CD4-positive, alpha-beta memory T cell (primary cell): Measurements from ENCODE around the gene CPT1A. TPM values are rescaled to one million over a fixed set of nuclear protein-coding genes. Genes with fewer than 3 reads are reported as not detected.

Source experiments
- CTCF ChIA-PET: fragments of 350-600 bp; sonication (Branson Sonifier 250); formaldehyde crosslinking; loops from one replicate; lab custom pipeline; 2021; ENCODE audit warnings: inconsistent platforms; ENCODE audit not compliant: partially characterized antibody; lab: Charles Lee
- POLR2A ChIA-PET: fragments of 350-600 bp; sonication (Branson Sonifier 250); formaldehyde crosslinking; loops from one replicate; lab custom pipeline; 2021; ENCODE audit not compliant: partially characterized antibody; lab: Charles Lee
- DNase-seq, 5 donors: peaks; one replicate each; pipeline versions ENCODE4 v3.0.0 to v3.0.0-alpha.2; 2020 to 2022; ENCODE audit warnings: mixed read lengths in 1 of 5
- H3K27ac ChIP-seq: one replicate; pipeline ENCODE4 v1.7.0; 2013; ENCODE audit warnings: low read depth, low read length
- H3K27me3 ChIP-seq: 2 replicates; pipeline ENCODE4 v1.7.0; 2013; ENCODE audit warnings: mild to moderate bottlenecking, low read length, moderate library complexity; ENCODE audit not compliant: insufficient read depth
- H3K36me3 ChIP-seq: 2 replicates; pipeline ENCODE4 v1.7.0; 2013; ENCODE audit warnings: mild to moderate bottlenecking, low read length, moderate library complexity; ENCODE audit not compliant: insufficient read depth
- H3K4me1 ChIP-seq: 2 replicates; pipeline ENCODE4 v1.7.0; 2013; ENCODE audit warnings: mild to moderate bottlenecking, low read length, moderate library complexity; ENCODE audit not compliant: insufficient read depth
- H3K4me3 ChIP-seq, 2 donors: one replicate each; pipeline ENCODE4 v1.7.0; 2013; ENCODE audit warnings: low read length in 2 of 2, mild to moderate bottlenecking in 1 of 2
- H3K9me3 ChIP-seq, 2 donors: one replicate each; pipeline ENCODE4 v1.7.0; 2013; ENCODE audit warnings: low read length in 2 of 2, control low read depth in 1 of 2; ENCODE audit not compliant: control insufficient read depth in 1 of 2
- H3K27ac Mint-ChIP-seq, 7 donors: one replicate each; pipeline ENCODE4 v1.8.0; 2020 to 2021; ENCODE audit warnings: mixed read lengths in 7 of 7, mild to moderate bottlenecking in 6 of 7, inconsistent platforms in 3 of 7, moderate library complexity in 3 of 7
- H3K27me3 Mint-ChIP-seq, 2 donors: one replicate each; pipeline ENCODE4 v1.8.0; 2020 to 2021; ENCODE audit warnings: mixed read lengths in 2 of 2
- H3K36me3 Mint-ChIP-seq, 2 donors: one replicate each; pipeline ENCODE4 v1.8.0; 2020 to 2021; ENCODE audit warnings: mixed read lengths in 2 of 2, inconsistent platforms in 1 of 2, mild to moderate bottlenecking in 1 of 2
- H3K4me1 Mint-ChIP-seq, 4 donors: one replicate each; pipeline ENCODE4 v1.8.0; 2020 to 2021; ENCODE audit warnings: mixed read lengths in 4 of 4, mild to moderate bottlenecking in 1 of 4
- H3K4me3 Mint-ChIP-seq, 8 donors: one replicate each; pipeline ENCODE4 v1.8.0; 2020 to 2021; ENCODE audit warnings: mixed read lengths in 8 of 8, mild to moderate bottlenecking in 7 of 8, moderate library complexity in 6 of 8, inconsistent platforms in 3 of 8
- H3K9me3 Mint-ChIP-seq, 8 donors: one replicate each; pipeline ENCODE4 v1.8.0; 2020 to 2021; ENCODE audit warnings: mixed read lengths in 8 of 8, mild to moderate bottlenecking in 5 of 8, inconsistent platforms in 3 of 8, moderate library complexity in 1 of 8
- intact Hi-C: fragments of 100-400 bp; cut with micrococcal nuclease; formaldehyde crosslinking; loops from one replicate; pipeline ENCODE4 v1.15.1; 2023
- polyA plus RNA-seq, 2 donors: library from polyadenylated mRNA; unstranded; fragments of 300-500 nt; fragmentation: Illumina TruSeq; gene quantifications; one replicate each; pipeline ENCODE4 v1.2.3, GENCODE V29; 2021
- total RNA-seq, 2 experiments: library from RNA; stranded (reverse); gene quantifications; one replicate each; pipeline ENCODE4 v1.2.3, GENCODE V29; 2021

CPT1A gene
- total and polyA plus RNA-seq, 4 experiments from 2014 or later: 7.5 to 35.5 (median 18.5) TPM

GRCh38 chr11:68743539-68743938 lies 98.2 kb downstream of the CPT1A start:
- Histone ChIP-seq H3K4me1 (no peaks in the 10 kb centered on the region), H3K36me3 (peaks cover 8% of the 10 kb centered on the region), H3K9me3 (no peaks in the 10 kb centered on the region), H3K4me3 (no peak overlapping the region), H3K27me3 (no peaks in the 10 kb centered on the region), H3K27ac (no peak overlapping the region)
- intact Hi-C loops: no loop called here
- H3K4me3 Mint-ChIP-seq: no peak overlapping the region
- ChIA-PET CTCF (interaction anchor here (0.7 kb wide), 1 partner anchor 24 kb away, joined by 3 read pairs; no protein-coding TSS in a partner anchor), POLR2A (no interaction called here)
- H3K36me3 Mint-ChIP-seq: peaks cover 6 to 21% of the 10 kb centered on the region in 2 donors
- no peak overlapping the region for H3K27ac Mint-ChIP-seq
- H3K9me3 Mint-ChIP-seq: no peaks in the 10 kb centered on the region
- no peak for DNase-seq
- H3K4me1 Mint-ChIP-seq: no peaks in the 10 kb centered on the region
- H3K27me3 Mint-ChIP-seq: no peaks in the 10 kb centered on the region

GRCh38 chr11:68741463-68741862 lies 100.3 kb downstream of the CPT1A start:
- H3K36me3 ChIP-seq: peaks cover 8% of the 10 kb centered on the region
- Mint-ChIP-seq H3K27me3 (no peaks in the 10 kb centered on the region), H3K9me3 (no peaks in the 10 kb centered on the region), H3K36me3 (peaks cover 12 to 25% of the 10 kb centered on the region in 2 donors), H3K4me3 (no peak overlapping the region), H3K27ac (peak overlapping the region in 1 of 7 donors; percentile 35), H3K4me1 (no peaks in the 10 kb centered on the region)
- POLR2A ChIA-PET: no interaction called here
- no peak for DNase-seq
- CTCF ChIA-PET: no interaction called here
- no peaks in the 10 kb centered on the region for H3K27me3 ChIP-seq
- no peaks in the 10 kb centered on the region for H3K9me3 ChIP-seq
- no peaks in the 10 kb centered on the region for H3K4me1 ChIP-seq
- H3K27ac ChIP-seq: no peak overlapping the region
- intact Hi-C loops: no loop called here
- H3K4me3 ChIP-seq: no peak overlapping the region

- H3K27ac ChIP-seq: no peak overlapping the region
- H3K4me3 ChIP-seq: no peak overlapping the region
- no peak overlapping the region for H3K4me3 Mint-ChIP-seq
- ChIA-PET POLR2A (no interaction called here), CTCF (no interaction called here)
- H3K4me1 Mint-ChIP-seq: no peaks in the 10 kb centered on the region
- intact Hi-C loops: no loop called here
- no peaks in the 10 kb centered on the region for H3K36me3 ChIP-seq
- H3K27me3 Mint-ChIP-seq: no peaks in the 10 kb centered on the region
- no peaks in the 10 kb centered on the region for H3K9me3 Mint-ChIP-seq
- no peaks in the 10 kb centered on the region for H3K9me3 ChIP-seq
- H3K27me3 ChIP-seq: no peaks in the 10 kb centered on the region
- H3K4me1 ChIP-seq: no peaks in the 10 kb centered on the region
- no peak overlapping the region for H3K27ac Mint-ChIP-seq
- DNase-seq: no peak
- H3K36me3 Mint-ChIP-seq: peaks cover 6 to 14% of the 10 kb centered on the region in 2 donors
Observed at GRCh38 chr11:68735646-68736045, 106.1 kb downstream of the CPT1A start.

GRCh38 chr11:68735125-68735524 lies 106.6 kb downstream of the CPT1A start:
- no peak overlapping the region for H3K27ac ChIP-seq
- Mint-ChIP-seq H3K4me1 (no peaks in the 10 kb centered on the region), H3K9me3 (no peaks in the 10 kb centered on the region), H3K27ac (peak overlapping the region in 1 of 7 donors; percentile 18), H3K27me3 (no peaks in the 10 kb centered on the region), H3K4me3 (no peak overlapping the region), H3K36me3 (peaks cover 6 to 14% of the 10 kb centered on the region in 2 donors)
- H3K27me3 ChIP-seq: no peaks in the 10 kb centered on the region
- H3K4me1 ChIP-seq: no peaks in the 10 kb centered on the region
- intact Hi-C loops: no loop called here
- POLR2A ChIA-PET: no interaction called here
- no peaks in the 10 kb centered on the region for H3K36me3 ChIP-seq
- CTCF ChIA-PET: interaction anchor here (1.5 kb wide), 1 partner anchor 109 kb away, joined by 3 read pairs; no protein-coding TSS in a partner anchor
- no peaks in the 10 kb centered on the region for H3K9me3 ChIP-seq
- H3K4me3 ChIP-seq: no peak overlapping the region
- DNase-seq: no peak

GRCh38 chr11:68734111-68734510 lies 107.6 kb downstream of the CPT1A start:
- peaks cover 6 to 14% of the 10 kb centered on the region in 2 donors for H3K36me3 Mint-ChIP-seq
- POLR2A ChIA-PET: no interaction called here

GRCh38 chr11:68727783-68728182 lies 113.9 kb downstream of the CPT1A start:
- Mint-ChIP-seq H3K27me3 (no peaks in the 10 kb centered on the region), H3K4me3 (no peak overlapping the region), H3K27ac (no peak overlapping the region), H3K9me3 (no peaks in the 10 kb centered on the region), H3K36me3 (no peaks in the 10 kb centered on the region), H3K4me1 (no peaks in the 10 kb centered on the region)
- H3K9me3 ChIP-seq: no peaks in the 10 kb centered on the region
- no peaks in the 10 kb centered on the region for H3K27me3 ChIP-seq
- POLR2A ChIA-PET: no interaction called here
- intact Hi-C loops: no loop called here
- no peak overlapping the region for H3K4me3 ChIP-seq
- H3K27ac ChIP-seq: no peak overlapping the region
- no peaks in the 10 kb centered on the region for H3K4me1 ChIP-seq
- no peak for DNase-seq
- no peaks in the 10 kb centered on the region for H3K36me3 ChIP-seq
- CTCF ChIA-PET: no interaction called here

More at GRCh38 chr11:68734111-68734510, 107.6 kb downstream of the CPT1A start:
- Mint-ChIP-seq H3K4me1 (no peaks in the 10 kb centered on the region), H3K27me3 (no peaks in the 10 kb centered on the region), H3K4me3 (no peak overlapping the region), H3K27ac (no peak overlapping the region), H3K9me3 (no peaks in the 10 kb centered on the region)
- H3K27ac ChIP-seq: no peak overlapping the region
- no peaks in the 10 kb centered on the region for H3K27me3 ChIP-seq
- no peaks in the 10 kb centered on the region for H3K4me1 ChIP-seq
- DNase-seq: no peak
- CTCF ChIA-PET: interaction anchor here (1.5 kb wide), 1 partner anchor 110 kb away, joined by 3 read pairs; no protein-coding TSS in a partner anchor
- H3K4me3 ChIP-seq: no peak overlapping the region
- no peaks in the 10 kb centered on the region for H3K9me3 ChIP-seq
- intact Hi-C loops: no loop called here
- no peaks in the 10 kb centered on the region for H3K36me3 ChIP-seq

GRCh38 chr11:68724293-68724692 lies 117.4 kb downstream of the CPT1A start:
- Mint-ChIP-seq H3K27ac (peak overlapping the region in 1 of 7 donors; percentile 47), H3K4me3 (no peak overlapping the region), H3K36me3 (peaks cover 16 to 20% of the 10 kb centered on the region in 2 donors), H3K27me3 (peaks cover 0 to 7% of the 10 kb centered on the region in 2 donors), H3K4me1 (no peaks in the 10 kb centered on the region), H3K9me3 (peaks cover under 1 to 17% (median 12%) of the 10 kb centered on the region in 8 donors)
- H3K27ac ChIP-seq: no peak overlapping the region
- intact Hi-C loops: no loop called here
- no peak for DNase-seq
- ChIA-PET CTCF (no interaction called here), POLR2A (no interaction called here)
- H3K27me3 ChIP-seq: no peaks in the 10 kb centered on the region
- no peaks in the 10 kb centered on the region for H3K36me3 ChIP-seq
- no peaks in the 10 kb centered on the region for H3K4me1 ChIP-seq
- no peak overlapping the region for H3K4me3 ChIP-seq
- no peaks in the 10 kb centered on the region for H3K9me3 ChIP-seq
